ENCODE data around the gene CAPNS1.
"Not testable (repeated sequence)": the region's sequence is repeated elsewhere in the genome, so short reads cannot be mapped to it uniquely, and the experiment has no call there.

CAPNS1 gene

GRCh38 chr19:36182612-36183244 is 42.9 kb downstream of the CAPNS1 start:
- TF ChIP-seq, protein P1, sequence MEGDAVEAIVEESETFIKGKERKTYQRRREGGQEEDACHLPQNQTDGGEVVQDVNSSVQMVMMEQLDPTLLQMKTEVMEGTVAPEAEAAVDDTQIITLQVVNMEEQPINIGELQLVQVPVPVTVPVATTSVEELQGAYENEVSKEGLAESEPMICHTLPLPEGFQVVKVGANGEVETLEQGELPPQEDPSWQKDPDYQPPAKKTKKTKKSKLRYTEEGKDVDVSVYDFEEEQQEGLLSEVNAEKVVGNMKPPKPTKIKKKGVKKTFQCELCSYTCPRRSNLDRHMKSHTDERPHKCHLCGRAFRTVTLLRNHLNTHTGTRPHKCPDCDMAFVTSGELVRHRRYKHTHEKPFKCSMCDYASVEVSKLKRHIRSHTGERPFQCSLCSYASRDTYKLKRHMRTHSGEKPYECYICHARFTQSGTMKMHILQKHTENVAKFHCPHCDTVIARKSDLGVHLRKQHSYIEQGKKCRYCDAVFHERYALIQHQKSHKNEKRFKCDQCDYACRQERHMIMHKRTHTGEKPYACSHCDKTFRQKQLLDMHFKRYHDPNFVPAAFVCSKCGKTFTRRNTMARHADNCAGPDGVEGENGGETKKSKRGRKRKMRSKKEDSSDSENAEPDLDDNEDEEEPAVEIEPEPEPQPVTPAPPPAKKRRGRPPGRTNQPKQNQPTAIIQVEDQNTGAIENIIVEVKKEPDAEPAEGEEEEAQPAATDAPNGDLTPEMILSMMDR (IDR thresholded peaks at IDR 0.05; ENCODE audit: low read depth, low read length): no peak
- no peak for DNase-seq (ENCODE audit: extremely low read depth, low read depth)

GRCh38 chr19:36183245-36183628 is 43.4 kb downstream of the CAPNS1 start:
- DNase-seq (ENCODE audit: extremely low read depth, low read depth): no peak
- TF ChIP-seq, protein P1 (IDR thresholded peaks at IDR 0.05; ENCODE audit: low read depth, low read length): no peak

DNA sequence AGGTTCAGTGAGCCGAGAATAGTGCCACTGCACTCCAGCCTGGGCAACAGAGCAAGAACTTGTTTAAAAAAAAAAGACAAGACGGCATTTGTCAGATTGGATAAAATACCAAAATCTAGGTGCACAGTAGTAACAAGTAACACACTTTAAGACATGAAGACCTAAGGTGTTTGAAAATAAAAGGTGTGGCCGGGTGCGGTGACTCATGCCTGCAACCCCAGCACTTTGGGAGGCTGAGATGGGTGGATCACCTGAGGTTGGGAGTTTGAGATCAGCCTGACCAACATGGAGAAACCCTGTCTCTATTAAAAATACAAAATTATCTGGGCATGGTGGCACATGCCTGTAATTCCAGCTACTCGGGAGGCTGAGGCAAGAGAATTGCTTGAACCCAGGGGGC is 46.9 kb downstream of the CAPNS1 start:
- DNase-seq (ENCODE audit: extremely low read depth, low read depth): not testable (repeated sequence)

GRCh38 chr19:36196249-36196648 is 56.4 kb downstream of the CAPNS1 start:
- TF ChIP-seq, protein P1 (IDR thresholded peaks at IDR 0.05; ENCODE audit: low read depth, low read length): no peak
- DNase-seq (ENCODE audit: extremely low read depth, low read depth): no peak

GRCh38 chr19:36198119-36198518 is 58.3 kb downstream of the CAPNS1 start:
- TF ChIP-seq, protein P1 (IDR thresholded peaks at IDR 0.05; ENCODE audit: low read depth, low read length): no peak
- no peak for DNase-seq (ENCODE audit: extremely low read depth, low read depth)

Data from AG09319 (cell line).